Measurements from ENCODE around the gene RAB14. TPM values are rescaled to one million over a fixed set of nuclear protein-coding genes. Genes with fewer than 3 reads are reported as not detected.
"Not testable (repeated sequence)": the region's sequence is repeated elsewhere in the genome, so short reads cannot be mapped to it uniquely, and the experiment has no call there.

RAB14 gene
- total RNA-seq, 2 experiments from 2014 or later = 8.6 to 37.1 TPM

GRCh38 chr9:121135642-121136041 is 66.0 kb downstream of the RAB14 start:
- H3K4me2 ChIP-seq (ENCODE audit: low read length) = no peak overlapping the region
- no peaks in the 10 kb centered on the region for H3K4me1 ChIP-seq (ENCODE audit: insufficient read depth, low read length, poor library complexity, severe bottlenecking)
- H3K9me3 ChIP-seq (ENCODE audit: low read length) = no peaks in the 10 kb centered on the region
- no peaks in the 10 kb centered on the region for H3K9me2 ChIP-seq (ENCODE audit: insufficient read depth, low read length)
- peaks cover 95% of the 10 kb centered on the region for H3K36me3 ChIP-seq (ENCODE audit: insufficient read depth, low read length)
- peaks cover 5% of the 10 kb centered on the region; the same call in 1 of the 2 replicates for H3K79me2 ChIP-seq (ENCODE audit: insufficient read depth, low read depth, low read length)
- TF ChIP-seq CTCF (conservative IDR thresholded peaks at IDR 0.05; ENCODE audit: low read length) (no peak), EZH2phosphoT487 (IDR thresholded peaks at IDR 0.05; ENCODE audit: borderline replicate concordance, low read depth, low read length) (no peak)
- no peak overlapping the region for H2AFZ ChIP-seq (ENCODE audit: low read length)
- no peak overlapping the region for H3K27ac ChIP-seq (ENCODE audit: low read depth, low read length, poor library complexity, severe bottlenecking)
- no peak overlapping the region for H3K4me3 ChIP-seq (ENCODE audit: low read depth, low read length, poor library complexity, severe bottlenecking)
- intact Hi-C loops (cut with micrococcal nuclease; ENCODE audit: unreplicated experiment) = no loop called here
- DNase-seq (ENCODE audit: low spot score) = no peak
- ChIA-PET CTCF (ENCODE audit: unreplicated experiment) (no interaction called here), POLR2A (no interaction called here)
- no TSS peak for BruUV-seq (replicated peaks)
- H4K20me1 ChIP-seq (ENCODE audit: insufficient read depth, low read length) = peaks cover 4% of the 10 kb centered on the region; the same call in 1 of the 2 replicates

GRCh38 chr9:121133104-121133816 is 68.4 kb downstream of the RAB14 start:
- Histone ChIP-seq H3K79me2 (ENCODE audit: insufficient read depth, low read depth, low read length) (peaks cover 5% of the 10 kb centered on the region; the same call in 1 of the 2 replicates), H2AFZ (ENCODE audit: low read length) (no peak overlapping the region), H3K36me3 (ENCODE audit: insufficient read depth, low read length) (peaks cover 80% of the 10 kb centered on the region), H3K9me2 (ENCODE audit: insufficient read depth, low read length) (no peaks in the 10 kb centered on the region), H4K20me1 (ENCODE audit: insufficient read depth, low read length) (peaks cover 4% of the 10 kb centered on the region; the same call in 1 of the 2 replicates), H3K4me3 (ENCODE audit: low read depth, low read length, poor library complexity, severe bottlenecking) (no peak overlapping the region), H3K4me1 (ENCODE audit: insufficient read depth, low read length, poor library complexity, severe bottlenecking) (no peaks in the 10 kb centered on the region), H3K27ac (ENCODE audit: low read depth, low read length, poor library complexity, severe bottlenecking) (no peak overlapping the region), H3K4me2 (ENCODE audit: low read length) (no peak overlapping the region), H3K9me3 (ENCODE audit: low read length) (no peaks in the 10 kb centered on the region)
- DNase-seq (ENCODE audit: low spot score) = no peak
- no TSS peak for BruUV-seq (replicated peaks)
- TF ChIP-seq CTCF (conservative IDR thresholded peaks at IDR 0.05; ENCODE audit: low read length) = no peak
- no peak for TF ChIP-seq EZH2phosphoT487 (IDR thresholded peaks at IDR 0.05; ENCODE audit: borderline replicate concordance, low read depth, low read length)
- ChIA-PET POLR2A (no interaction called here), CTCF (ENCODE audit: unreplicated experiment) (no interaction called here)
- intact Hi-C loops (cut with micrococcal nuclease; ENCODE audit: unreplicated experiment) = no loop called here

- Histone ChIP-seq H3K79me2 (ENCODE audit: insufficient read depth, low read depth, low read length) (peaks cover 23% of the 10 kb centered on the region; the same call in 1 of the 2 replicates), H3K36me3 (ENCODE audit: insufficient read depth, low read length) (peaks cover 79% of the 10 kb centered on the region)
- CTCF ChIA-PET (ENCODE audit: unreplicated experiment); H3K4me2 ChIP-seq (ENCODE audit: low read length); H2AFZ ChIP-seq (ENCODE audit: low read length); H3K27ac ChIP-seq (ENCODE audit: low read depth, low read length, poor library complexity, severe bottlenecking); intact Hi-C loops (cut with micrococcal nuclease; ENCODE audit: unreplicated experiment); H3K4me1 ChIP-seq (ENCODE audit: insufficient read depth, low read length, poor library complexity, severe bottlenecking); H3K9me2 ChIP-seq (ENCODE audit: insufficient read depth, low read length); H3K4me3 ChIP-seq (ENCODE audit: low read depth, low read length, poor library complexity, severe bottlenecking); POLR2A ChIA-PET; H3K9me3 ChIP-seq (ENCODE audit: low read length); DNase-seq (ENCODE audit: low spot score); H4K20me1 ChIP-seq (ENCODE audit: insufficient read depth, low read length): not testable (repeated sequence)
- BruUV-seq (replicated peaks) = TSS peak; percentile 39
Measured at GRCh38 chr9:121129384-121129783, 72.3 kb downstream of the RAB14 start.

Small RNA genes within 50 kb of the gene (small RNA-seq; reads per million reads assigned to genes)
- gene RN7SL181P = not detected

Other genes starting within 250 kb of the RAB14 start
- 2.7 and 3.8 TPM in 2 replicates for gene C5, start 151.6 kb downstream of the RAB14 start, total RNA-seq (2014; rRNA removed; shearing (Covaris generic))
- gene C5, start 151.6 kb downstream of the RAB14 start, total RNA-seq (2022) = 7.9 and 10.2 TPM in 2 replicates
- gene CNTRL, start 126.9 kb downstream of the RAB14 start, total RNA-seq (2014; rRNA removed; shearing (Covaris generic)) = 81.4 and 94.9 TPM in 2 replicates
- gene CNTRL, start 126.9 kb downstream of the RAB14 start, total RNA-seq (2022) = 113 and 138 TPM in 2 replicates
- 10.9 and 16.3 TPM in 2 replicates for gene GSN, start 66.3 kb upstream of the RAB14 start, total RNA-seq (2014; rRNA removed; shearing (Covaris generic))
- gene GSN, start 66.3 kb upstream of the RAB14 start, total RNA-seq (2022) = 13.4 and 15.3 TPM in 2 replicates
- gene STOM, start 168.4 kb upstream of the RAB14 start, total RNA-seq (2014; rRNA removed; shearing (Covaris generic)) = 3.3 and 5.7 TPM in 2 replicates
- 7.3 and 8.1 TPM in 2 replicates for gene STOM, start 168.4 kb upstream of the RAB14 start, total RNA-seq (2022)